Spleen (tissue), 11 donors: ENCODE results near the gene WFDC10B. TPM values are rescaled to one million over a fixed set of nuclear protein-coding genes. Genes with fewer than 3 reads are reported as not detected.

Source experiments
- DNase-seq: peaks from one replicate; pipeline ENCODE4 v3.0.0-alpha.2; 2020
- H3K27ac ChIP-seq, 8 donors: fragments of 200-600 bp; sonication (generic) in 7 of 8; 1 replicate in 4 of 8; 2 replicates in 4 of 8; pipeline versions ENCODE4 v1.5.0 to v1.8.0; 2016 to 2021; ENCODE audit warnings: inconsistent platforms in 4 of 8, mild to moderate bottlenecking in 4 of 8, moderate library complexity in 1 of 8
- H3K27me3 ChIP-seq, 7 donors: fragments of 200-600 bp; sonication (generic) in 6 of 7; replicated peaks in 1 of 7; 1 replicate in 4 of 7; 2 replicates in 3 of 7; pipeline versions ENCODE4 v1.5.0 to v1.8.0; 2016 to 2021; ENCODE audit warnings: inconsistent platforms in 3 of 7, mild to moderate bottlenecking in 1 of 7
- H3K36me3 ChIP-seq, 6 donors: fragments of 200-600 bp; sonication (generic) in 5 of 6; 1 replicate in 4 of 6; 2 replicates in 2 of 6; pipeline versions ENCODE4 v1.5.0 to v1.8.0; 2016 to 2021; ENCODE audit warnings: inconsistent platforms in 2 of 6
- H3K4me1 ChIP-seq, 6 donors: fragments of 200-600 bp; sonication (generic) in 5 of 6; 1 replicate in 3 of 6; 2 replicates in 3 of 6; pipeline versions ENCODE4 v1.5.0 to v1.8.0; 2016 to 2021; ENCODE audit warnings: inconsistent platforms in 3 of 6
- H3K4me3 ChIP-seq, 8 donors: fragments of 200-600 bp; sonication (generic) in 7 of 8; 1 replicate in 4 of 8; 2 replicates in 4 of 8; pipeline versions ENCODE4 v1.5.0 to v1.8.0; 2016 to 2021; ENCODE audit warnings: inconsistent platforms in 4 of 8, mild to moderate bottlenecking in 4 of 8, moderate library complexity in 2 of 8
- H3K9me3 ChIP-seq, 8 donors: fragments of 200-600 bp; sonication (generic) in 7 of 8; 1 replicate in 4 of 8; 2 replicates in 4 of 8; pipeline versions ENCODE4 v1.5.0 to v1.8.0; 2016 to 2021; ENCODE audit warnings: inconsistent platforms in 4 of 8
- CTCF ChIP-seq, 11 experiments: fragments of 200-600 bp in 7 of 11; fragments of 450-650 bp in 4 of 11; sonication (generic) in 4 of 11; IDR thresholded peaks in 8 of 11; conservative IDR thresholded peaks in 3 of 11; 1 replicate in 7 of 11; 2 replicates in 4 of 11; pipeline versions ENCODE4 v1.4.0 to v1.8.0; 2016 to 2021; ENCODE audit warnings: antibody characterized with exemption in 11 of 11, inconsistent platforms in 4 of 11, mild to moderate bottlenecking in 1 of 11
- POLR2A ChIP-seq, 3 donors: fragments of 450-650 bp; IDR thresholded peaks; one replicate each; pipeline ENCODE4 v1.5.1; 2017; ENCODE audit warnings: antibody characterized with exemption in 3 of 3, mild to moderate bottlenecking in 1 of 3
- POLR2AphosphoS5 ChIP-seq, 3 donors: sonication (generic); formaldehyde crosslinking; IDR thresholded peaks; one replicate each; pipeline ENCODE4 v1.5.1; 2017; ENCODE audit warnings: antibody characterized with exemption in 3 of 3
- WGBS, 5 donors: extraction: QIAGEN DNeasy Blood & Tissue Kit in 3 of 5; methylation state at CpG; one replicate each; pipeline versions ENCODE4 v1.1.5 to v1.1.7; 2013 to 2018; 5-methylcytosine and 5-hydroxymethylcytosine counted together
- intact Hi-C: fragments of 100-400 bp; cut with DNase I; formaldehyde crosslinking; loops from one replicate; pipeline ENCODE4 v1.15.0; 2023; ENCODE audit warnings: low total_unique reads
- polyA plus RNA-seq, 3 donors: library from polyadenylated mRNA; stranded (reverse); fragments of 200-250 nt; gene quantifications; one replicate each; pipeline ENCODE4 v1.2.1, GENCODE V29; 2013
- total RNA-seq, 7 donors: library from RNA; depleted of rRNA in 3 of 7; stranded (reverse); fragments of >200 nt in 3 of 7; fragmentation: NEBNext Ultra II Directional in 4 of 7; extraction: Animal tissue kit (Norgen Biotek cat#: 25700) in 4 of 7; gene quantifications; one replicate each; pipeline versions ENCODE4 v1.1.0 to v1.2.1, GENCODE V29; 2016 to 2021
- donor health status: healthy with polysubstance abuse.
- donor health status: DM: no; HTN: no; CAD: no; lungs with moderate emphysema.
- donor health status: DM: no; HTN: no; CAD: no.
- donor health status: Bipolar disorder and iron deficiency.
- donor health status: healthy.
- donor health status: DM: no; HTN: no; CAD: no.
- donor health status: DM: yes; HTN: yes; CAD: no.

WFDC10B gene
- total and polyA plus RNA-seq, 10 donors, result not detected

GRCh38 chr20:45742596-45742995 lies 37.8 kb upstream of the WFDC10B start:
- TF ChIP-seq CTCF (IDR thresholded peaks at IDR 0.05 in 8 of 11, conservative IDR thresholded peaks at IDR 0.05 in 3 of 11), result no peak
- no peak for TF ChIP-seq POLR2A (IDR thresholded peaks at IDR 0.05)
- TF ChIP-seq POLR2AphosphoS5 (IDR thresholded peaks at IDR 0.05), result no peak

GRCh38 chr20:45735988-45736387 lies 31.2 kb upstream of the WFDC10B start:
- peaks cover 0 to 28% (median 20%) of the 10 kb centered on the region in 8 donors for H3K9me3 ChIP-seq
- no peak overlapping the region for H3K27ac ChIP-seq
- intact Hi-C loops, result no loop called here
- WGBS, 5 donors, result 83 to 99% (median 93%) methylated on average over 6 to 23 of the region's 23 CpGs
- H3K36me3 ChIP-seq, result no peaks in the 10 kb centered on the region
- DNase-seq, result no peak
- H3K4me3 ChIP-seq, result no peak overlapping the region
- no peaks in the 10 kb centered on the region for H3K4me1 ChIP-seq
- TF ChIP-seq POLR2A (IDR thresholded peaks at IDR 0.05), result no peak
- no peak for TF ChIP-seq POLR2AphosphoS5 (IDR thresholded peaks at IDR 0.05)
- no peak for TF ChIP-seq CTCF (IDR thresholded peaks at IDR 0.05 in 8 of 11, conservative IDR thresholded peaks at IDR 0.05 in 3 of 11)
- peaks cover 0 to 11% (median 0%) of the 10 kb centered on the region in 7 donors for H3K27me3 ChIP-seq

More at GRCh38 chr20:45742596-45742995, 37.8 kb upstream of the WFDC10B start:
- H3K4me1 ChIP-seq, result no peaks in the 10 kb centered on the region
- no peaks in the 10 kb centered on the region for H3K36me3 ChIP-seq
- H3K4me3 ChIP-seq, result no peak overlapping the region
- 83 to 90% (median 89%) methylated on average over 4 of the region's 4 CpGs for WGBS, 5 donors
- H3K9me3 ChIP-seq, result no peaks in the 10 kb centered on the region
- H3K27ac ChIP-seq, result no peak overlapping the region
- intact Hi-C loops, result no loop called here
- no peaks in the 10 kb centered on the region for H3K27me3 ChIP-seq
- no peak for DNase-seq

DNA sequence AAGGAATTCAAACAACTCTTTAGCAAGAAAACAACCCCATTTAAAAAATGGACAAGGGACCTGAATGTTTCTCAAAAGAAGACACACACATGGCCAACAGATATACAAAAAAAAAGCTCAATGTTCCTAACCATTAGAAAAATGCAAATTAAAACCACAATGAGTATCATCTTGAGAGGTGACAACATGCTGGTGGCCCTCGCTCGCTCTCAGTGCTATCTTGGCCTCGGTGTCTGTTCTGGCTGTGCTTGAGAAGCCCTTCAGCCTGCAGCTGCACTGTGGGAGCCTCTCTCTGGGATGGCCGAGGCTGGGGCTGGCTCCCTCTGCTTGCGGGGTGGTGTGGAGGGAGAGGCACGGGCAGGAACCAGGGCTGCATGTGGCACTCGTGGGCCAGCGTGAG lies 30.7 kb upstream of the WFDC10B start:
- DNase-seq, result no peak
- no peak overlapping the region for H3K4me3 ChIP-seq
- H3K27ac ChIP-seq, result no peak overlapping the region
- H3K9me3 ChIP-seq, result peaks cover 0 to 30% (median 20%) of the 10 kb centered on the region in 8 donors
- no peaks in the 10 kb centered on the region for H3K4me1 ChIP-seq
- WGBS, 5 donors, result 66 to 87% (median 80%) methylated on average over 7 to 8 of the region's 8 CpGs
- peaks cover 0 to 11% (median 0%) of the 10 kb centered on the region in 7 donors for H3K27me3 ChIP-seq
- intact Hi-C loops, result no loop called here
- H3K36me3 ChIP-seq, result no peaks in the 10 kb centered on the region
- TF ChIP-seq CTCF (IDR thresholded peaks at IDR 0.05 in 8 of 11, conservative IDR thresholded peaks at IDR 0.05 in 3 of 11) (no peak), POLR2A (IDR thresholded peaks at IDR 0.05) (no peak), POLR2AphosphoS5 (IDR thresholded peaks at IDR 0.05) (no peak)

DNA sequence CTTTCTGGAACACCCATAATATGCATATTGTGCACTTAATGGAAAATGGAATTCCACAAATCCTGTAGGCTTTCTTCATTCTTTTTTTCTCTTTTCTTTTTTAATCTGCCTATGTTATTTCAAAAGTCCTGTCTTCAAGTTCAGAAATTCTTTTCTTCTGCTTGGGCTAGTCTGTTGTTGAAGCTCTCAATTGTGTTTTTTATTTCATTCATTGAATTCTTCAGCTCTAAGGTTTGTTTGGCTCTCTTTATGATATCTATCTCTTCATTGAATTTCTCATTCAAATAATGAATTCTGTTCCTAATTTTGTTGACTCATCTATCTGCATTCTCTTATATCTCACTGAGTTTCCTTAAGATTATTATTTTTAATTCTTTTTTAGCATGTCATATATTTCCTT lies 27.4 kb upstream of the WFDC10B start:
- Histone ChIP-seq H3K4me3 (no peak overlapping the region), H3K27ac (no peak overlapping the region), H3K36me3 (no peaks in the 10 kb centered on the region), H3K4me1 (no peaks in the 10 kb centered on the region), H3K9me3 (peaks cover 0 to 30% (median 20%) of the 10 kb centered on the region in 8 donors), H3K27me3 (peaks cover 0 to 11% (median 0%) of the 10 kb centered on the region in 7 donors)
- no peak for TF ChIP-seq CTCF (IDR thresholded peaks at IDR 0.05 in 8 of 11, conservative IDR thresholded peaks at IDR 0.05 in 3 of 11)
- TF ChIP-seq POLR2A (IDR thresholded peaks at IDR 0.05), result no peak
- TF ChIP-seq POLR2AphosphoS5 (IDR thresholded peaks at IDR 0.05), result no peak
- DNase-seq, result no peak
- intact Hi-C loops, result no loop called here
